ENCODE measurements around the gene VNN1.

DNA sequence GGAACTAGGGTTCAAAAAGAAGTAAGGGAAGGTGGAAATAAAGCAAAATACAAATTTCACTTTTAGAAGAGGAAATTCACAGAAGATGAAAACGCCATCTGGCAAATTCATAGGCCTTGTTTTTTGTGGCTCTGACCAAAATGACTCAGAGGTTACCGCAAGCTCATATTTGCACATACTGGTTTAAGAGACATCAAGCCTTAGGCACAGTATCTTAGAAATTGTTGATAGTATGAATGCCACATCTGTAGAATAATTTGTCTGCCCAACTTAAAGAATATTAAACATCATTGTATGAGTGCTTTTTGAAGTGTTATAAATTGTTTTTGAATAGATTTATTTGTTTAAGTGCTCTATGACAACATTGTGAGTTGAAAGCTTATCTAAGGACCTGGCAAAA lies 65.5 kb downstream of the VNN1 start:
- TF ChIP-seq, protein P1, sequence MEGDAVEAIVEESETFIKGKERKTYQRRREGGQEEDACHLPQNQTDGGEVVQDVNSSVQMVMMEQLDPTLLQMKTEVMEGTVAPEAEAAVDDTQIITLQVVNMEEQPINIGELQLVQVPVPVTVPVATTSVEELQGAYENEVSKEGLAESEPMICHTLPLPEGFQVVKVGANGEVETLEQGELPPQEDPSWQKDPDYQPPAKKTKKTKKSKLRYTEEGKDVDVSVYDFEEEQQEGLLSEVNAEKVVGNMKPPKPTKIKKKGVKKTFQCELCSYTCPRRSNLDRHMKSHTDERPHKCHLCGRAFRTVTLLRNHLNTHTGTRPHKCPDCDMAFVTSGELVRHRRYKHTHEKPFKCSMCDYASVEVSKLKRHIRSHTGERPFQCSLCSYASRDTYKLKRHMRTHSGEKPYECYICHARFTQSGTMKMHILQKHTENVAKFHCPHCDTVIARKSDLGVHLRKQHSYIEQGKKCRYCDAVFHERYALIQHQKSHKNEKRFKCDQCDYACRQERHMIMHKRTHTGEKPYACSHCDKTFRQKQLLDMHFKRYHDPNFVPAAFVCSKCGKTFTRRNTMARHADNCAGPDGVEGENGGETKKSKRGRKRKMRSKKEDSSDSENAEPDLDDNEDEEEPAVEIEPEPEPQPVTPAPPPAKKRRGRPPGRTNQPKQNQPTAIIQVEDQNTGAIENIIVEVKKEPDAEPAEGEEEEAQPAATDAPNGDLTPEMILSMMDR (IDR thresholded peaks at IDR 0.05) = no peak
- no peak for TF ChIP-seq POLR2A (IDR thresholded peaks at IDR 0.05)

Data from breast epithelium (tissue), 3 donors.